Ishikawa (cell line): ENCODE results near the gene CLPX.

Experiments
- CEBPB ChIP-seq: IDR thresholded peaks from 2 replicates; pipeline ENCODE4 v1.6.1; 2012
- CREB1 ChIP-seq: IDR thresholded peaks from 2 replicates; pipeline ENCODE4 v1.6.1; 2012; ENCODE audit warnings: low read depth
- EGR1 ChIP-seq: IDR thresholded peaks from 2 replicates; pipeline ENCODE4 v1.6.1; 2012
- EP300 ChIP-seq: IDR thresholded peaks from 2 replicates; pipeline ENCODE4 v1.6.1; 2012; ENCODE audit warnings: borderline replicate concordance
- FOXM1 ChIP-seq: IDR thresholded peaks from 2 replicates; pipeline ENCODE4 v1.6.1; 2012; ENCODE audit warnings: low read depth, borderline replicate concordance
- NFIC ChIP-seq: IDR thresholded peaks from 2 replicates; pipeline ENCODE4 v1.6.1; 2012
- RAD21 ChIP-seq: IDR thresholded peaks from 2 replicates; pipeline ENCODE4 v1.6.1; 2012; ENCODE audit warnings: low read depth
- TAF1 ChIP-seq: IDR thresholded peaks from 2 replicates; pipeline ENCODE4 v1.6.1; 2012; ENCODE audit warnings: low read depth, mild to moderate bottlenecking
- TCF12 ChIP-seq: IDR thresholded peaks from 2 replicates; pipeline ENCODE4 v1.6.1; 2012; ENCODE audit warnings: low read depth
- TEAD4 ChIP-seq: IDR thresholded peaks from 2 replicates; pipeline ENCODE4 v1.6.1; 2012
- USF1 ChIP-seq: IDR thresholded peaks from 2 replicates; pipeline ENCODE4 v1.6.1; 2012
- YY1 ChIP-seq: IDR thresholded peaks from 2 replicates; pipeline ENCODE4 v1.6.1; 2012; ENCODE audit warnings: low read depth
- ZBTB7A ChIP-seq: IDR thresholded peaks from 2 replicates; pipeline ENCODE4 v1.6.1; 2012; ENCODE audit warnings: low read depth
- TF ChIP-seq, protein P1 (sequence below): IDR thresholded peaks from 2 replicates; pipeline ENCODE4 v1.6.1; 2012; ENCODE audit warnings: low read depth, mild to moderate bottlenecking
- TF ChIP-seq, protein P2 (sequence below): IDR thresholded peaks from 2 replicates; pipeline ENCODE4 v1.6.1; 2012

Gene CLPX

DNA sequence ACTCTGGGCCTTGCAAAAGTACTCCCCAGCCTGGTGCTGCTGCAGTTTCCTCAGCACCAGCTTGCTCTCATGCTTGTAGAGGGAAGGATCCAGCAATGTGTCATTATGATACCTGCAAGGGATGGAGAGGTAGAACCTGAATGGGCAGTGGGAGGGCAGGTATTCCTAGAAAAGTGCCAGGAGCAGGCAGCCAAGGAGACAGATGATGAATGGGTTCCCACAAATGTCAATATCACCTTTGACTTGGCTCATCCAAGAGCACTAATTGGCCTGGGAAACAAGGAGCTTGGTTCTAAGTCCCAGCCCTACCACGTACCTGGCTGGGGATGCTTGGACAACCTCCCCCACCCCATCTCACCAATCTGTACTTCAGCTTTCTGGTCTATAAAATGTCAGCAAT, 16.8 kb upstream of the CLPX start:
- TF ChIP-seq CREB1 (no peak), ZBTB7A (no peak), CEBPB (no peak), USF1 (no peak)
- TF ChIP-seq, protein P1, sequence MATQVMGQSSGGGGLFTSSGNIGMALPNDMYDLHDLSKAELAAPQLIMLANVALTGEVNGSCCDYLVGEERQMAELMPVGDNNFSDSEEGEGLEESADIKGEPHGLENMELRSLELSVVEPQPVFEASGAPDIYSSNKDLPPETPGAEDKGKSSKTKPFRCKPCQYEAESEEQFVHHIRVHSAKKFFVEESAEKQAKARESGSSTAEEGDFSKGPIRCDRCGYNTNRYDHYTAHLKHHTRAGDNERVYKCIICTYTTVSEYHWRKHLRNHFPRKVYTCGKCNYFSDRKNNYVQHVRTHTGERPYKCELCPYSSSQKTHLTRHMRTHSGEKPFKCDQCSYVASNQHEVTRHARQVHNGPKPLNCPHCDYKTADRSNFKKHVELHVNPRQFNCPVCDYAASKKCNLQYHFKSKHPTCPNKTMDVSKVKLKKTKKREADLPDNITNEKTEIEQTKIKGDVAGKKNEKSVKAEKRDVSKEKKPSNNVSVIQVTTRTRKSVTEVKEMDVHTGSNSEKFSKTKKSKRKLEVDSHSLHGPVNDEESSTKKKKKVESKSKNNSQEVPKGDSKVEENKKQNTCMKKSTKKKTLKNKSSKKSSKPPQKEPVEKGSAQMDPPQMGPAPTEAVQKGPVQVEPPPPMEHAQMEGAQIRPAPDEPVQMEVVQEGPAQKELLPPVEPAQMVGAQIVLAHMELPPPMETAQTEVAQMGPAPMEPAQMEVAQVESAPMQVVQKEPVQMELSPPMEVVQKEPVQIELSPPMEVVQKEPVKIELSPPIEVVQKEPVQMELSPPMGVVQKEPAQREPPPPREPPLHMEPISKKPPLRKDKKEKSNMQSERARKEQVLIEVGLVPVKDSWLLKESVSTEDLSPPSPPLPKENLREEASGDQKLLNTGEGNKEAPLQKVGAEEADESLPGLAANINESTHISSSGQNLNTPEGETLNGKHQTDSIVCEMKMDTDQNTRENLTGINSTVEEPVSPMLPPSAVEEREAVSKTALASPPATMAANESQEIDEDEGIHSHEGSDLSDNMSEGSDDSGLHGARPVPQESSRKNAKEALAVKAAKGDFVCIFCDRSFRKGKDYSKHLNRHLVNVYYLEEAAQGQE = no peak

GRCh38 chr15:65198571-65198970, 13.4 kb upstream of the CLPX start:
- TF ChIP-seq CEBPB = no peak
- TF ChIP-seq EGR1 = no peak
- no peak for TF ChIP-seq EP300
- no peak for TF ChIP-seq FOXM1
- no peak for TF ChIP-seq USF1
- no peak for TF ChIP-seq YY1
- no peak for TF ChIP-seq CREB1
- TF ChIP-seq TAF1 = no peak
- TF ChIP-seq, protein P2, sequence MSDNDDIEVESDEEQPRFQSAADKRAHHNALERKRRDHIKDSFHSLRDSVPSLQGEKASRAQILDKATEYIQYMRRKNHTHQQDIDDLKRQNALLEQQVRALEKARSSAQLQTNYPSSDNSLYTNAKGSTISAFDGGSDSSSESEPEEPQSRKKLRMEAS = no peak
- no peak for TF ChIP-seq TEAD4

- TF ChIP-seq USF1 (no peak), NFIC (no peak), EGR1 (no peak), YY1 (no peak), TEAD4 (no peak), TAF1 (no peak), CREB1 (no peak), CEBPB (no peak), ZBTB7A (no peak), TCF12 (no peak), FOXM1 (no peak), RAD21 (no peak)
- TF ChIP-seq, protein P2 = no peak
- TF ChIP-seq, protein P1 = no peak
Measured at GRCh38 chr15:65197337-65197645, 12.1 kb upstream of the CLPX start.

GRCh38 chr15:65196637-65197336, 11.6 kb upstream of the CLPX start:
- TF ChIP-seq, protein P1 = no peak
- TF ChIP-seq EP300 (no peak), TEAD4 (no peak), RAD21 (no peak), USF1 (no peak), CREB1 (no peak), TAF1 (no peak), NFIC (no peak), EGR1 (no peak), FOXM1 (no peak), TCF12 (no peak), CEBPB (no peak), YY1 (no peak), ZBTB7A (no peak)
- TF ChIP-seq, protein P2 = no peak
